ENCODE results near the gene DHX35.

DHX35 gene

GRCh38 chr20:39047417-39047985, 85.4 kb downstream of the DHX35 start:
- peaks cover 12% of the 10 kb centered on the region for H3K4me1 ChIP-seq (ENCODE audit: control insufficient read depth, low read length)

DNA sequence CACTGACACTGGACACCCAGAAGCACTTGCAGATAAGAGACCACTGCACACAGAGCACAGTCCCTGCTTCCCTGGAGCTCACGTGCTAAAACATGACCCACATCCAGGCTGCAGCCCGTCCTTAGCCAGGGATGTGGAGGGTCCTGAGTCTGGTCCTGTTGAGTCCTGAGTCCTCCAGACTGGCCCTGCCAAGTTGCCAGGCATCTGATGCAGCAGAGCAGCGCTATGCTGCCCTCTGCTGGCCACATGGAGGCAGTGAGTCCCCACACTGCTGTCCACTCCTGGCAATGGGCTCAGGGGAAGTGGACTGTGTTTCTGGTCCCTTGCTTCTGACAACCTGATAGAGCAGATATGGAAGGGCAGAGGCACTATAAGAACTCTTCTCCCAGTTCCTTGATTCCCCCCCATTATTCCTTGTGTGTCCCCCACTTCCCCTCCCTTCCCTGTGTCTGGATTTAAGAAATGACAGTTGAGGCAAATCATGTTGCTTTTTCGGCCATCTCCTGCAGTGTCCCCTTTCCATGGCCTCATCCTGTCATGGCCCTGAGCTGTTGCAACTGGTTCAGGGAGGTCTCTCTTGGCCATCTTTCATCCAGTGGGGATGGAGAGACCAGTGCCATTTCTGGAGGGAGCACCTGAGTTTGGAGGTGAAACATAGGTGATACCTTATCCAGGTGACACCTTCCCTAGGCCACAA, 86.0 kb downstream of the DHX35 start:
- Histone ChIP-seq H3K4me2 (ENCODE audit: low read length) (no peak overlapping the region), H3K9me2 (replicated peaks; ENCODE audit: control insufficient read depth, low read length) (no peaks in the 10 kb centered on the region), H3K4me3 (ENCODE audit: low read length) (no peak overlapping the region), H3K27ac (ENCODE audit: low read depth, low read length) (no peak overlapping the region), H3K79me2 (ENCODE audit: control insufficient read depth, low read length) (no peaks in the 10 kb centered on the region), H3K27me3 (ENCODE audit: control insufficient read depth, low read length) (peaks cover 8% of the 10 kb centered on the region; the same call in 1 of the 2 replicates), H3K4me1 (ENCODE audit: control insufficient read depth, low read length) (peaks cover 12% of the 10 kb centered on the region), H3K36me3 (ENCODE audit: control insufficient read depth, low read length) (no peaks in the 10 kb centered on the region), H3F3A (ENCODE audit: control insufficient read depth, insufficient read depth) (no peaks in the 10 kb centered on the region), H3K9me3 (ENCODE audit: control insufficient read depth, insufficient read depth, low read length) (no peaks in the 10 kb centered on the region), H4K20me1 (ENCODE audit: control insufficient read depth, insufficient read depth, low read depth, low read length) (no peaks in the 10 kb centered on the region)
- no peak for TF ChIP-seq EZH2phosphoT487 (IDR thresholded peaks at IDR 0.05; ENCODE audit: borderline replicate concordance, low read length)
- TF ChIP-seq, protein P1, sequence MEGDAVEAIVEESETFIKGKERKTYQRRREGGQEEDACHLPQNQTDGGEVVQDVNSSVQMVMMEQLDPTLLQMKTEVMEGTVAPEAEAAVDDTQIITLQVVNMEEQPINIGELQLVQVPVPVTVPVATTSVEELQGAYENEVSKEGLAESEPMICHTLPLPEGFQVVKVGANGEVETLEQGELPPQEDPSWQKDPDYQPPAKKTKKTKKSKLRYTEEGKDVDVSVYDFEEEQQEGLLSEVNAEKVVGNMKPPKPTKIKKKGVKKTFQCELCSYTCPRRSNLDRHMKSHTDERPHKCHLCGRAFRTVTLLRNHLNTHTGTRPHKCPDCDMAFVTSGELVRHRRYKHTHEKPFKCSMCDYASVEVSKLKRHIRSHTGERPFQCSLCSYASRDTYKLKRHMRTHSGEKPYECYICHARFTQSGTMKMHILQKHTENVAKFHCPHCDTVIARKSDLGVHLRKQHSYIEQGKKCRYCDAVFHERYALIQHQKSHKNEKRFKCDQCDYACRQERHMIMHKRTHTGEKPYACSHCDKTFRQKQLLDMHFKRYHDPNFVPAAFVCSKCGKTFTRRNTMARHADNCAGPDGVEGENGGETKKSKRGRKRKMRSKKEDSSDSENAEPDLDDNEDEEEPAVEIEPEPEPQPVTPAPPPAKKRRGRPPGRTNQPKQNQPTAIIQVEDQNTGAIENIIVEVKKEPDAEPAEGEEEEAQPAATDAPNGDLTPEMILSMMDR (IDR thresholded peaks at IDR 0.05; ENCODE audit: low read depth, low read length, poor library complexity, severe bottlenecking), result peak; percentile 99

More at GRCh38 chr20:39047417-39047985, 85.4 kb downstream of the DHX35 start:
- H3K4me3 ChIP-seq (ENCODE audit: low read length), result no peak overlapping the region
- no peak overlapping the region for H3K4me2 ChIP-seq (ENCODE audit: low read length)
- no peaks in the 10 kb centered on the region for H4K20me1 ChIP-seq (ENCODE audit: control insufficient read depth, insufficient read depth, low read depth, low read length)
- no peaks in the 10 kb centered on the region for H3K9me3 ChIP-seq (ENCODE audit: control insufficient read depth, insufficient read depth, low read length)
- H3K9me2 ChIP-seq (replicated peaks; ENCODE audit: control insufficient read depth, low read length), result no peaks in the 10 kb centered on the region
- no peak for TF ChIP-seq EZH2phosphoT487 (IDR thresholded peaks at IDR 0.05; ENCODE audit: borderline replicate concordance, low read length)
- TF ChIP-seq, protein P1 (IDR thresholded peaks at IDR 0.05; ENCODE audit: low read depth, low read length, poor library complexity, severe bottlenecking), result no peak
- no peaks in the 10 kb centered on the region for H3K79me2 ChIP-seq (ENCODE audit: control insufficient read depth, low read length)
- 0 out of 2 replicates have a peak, but pooled peaks cover 3% of the 10 kb centered on the region for H3K36me3 ChIP-seq (ENCODE audit: control insufficient read depth, low read length)
- H3K27ac ChIP-seq (ENCODE audit: low read depth, low read length), result no peak overlapping the region
- no peaks in the 10 kb centered on the region for H3F3A ChIP-seq (ENCODE audit: control insufficient read depth, insufficient read depth)
- H3K27me3 ChIP-seq (ENCODE audit: control insufficient read depth, low read length), result peaks cover 6% of the 10 kb centered on the region; the same call in 1 of the 2 replicates

- TF ChIP-seq, protein P1 (IDR thresholded peaks at IDR 0.05; ENCODE audit: low read depth, low read length, poor library complexity, severe bottlenecking), result no peak
- TF ChIP-seq EZH2phosphoT487 (IDR thresholded peaks at IDR 0.05; ENCODE audit: borderline replicate concordance, low read length), result no peak
- Histone ChIP-seq H3K27ac (ENCODE audit: low read depth, low read length) (no peak overlapping the region), H4K20me1 (ENCODE audit: control insufficient read depth, insufficient read depth, low read depth, low read length) (no peaks in the 10 kb centered on the region), H3K9me3 (ENCODE audit: control insufficient read depth, insufficient read depth, low read length) (no peaks in the 10 kb centered on the region), H3K79me2 (ENCODE audit: control insufficient read depth, low read length) (no peaks in the 10 kb centered on the region), H3K36me3 (ENCODE audit: control insufficient read depth, low read length) (no peaks in the 10 kb centered on the region), H3K4me1 (ENCODE audit: control insufficient read depth, low read length) (peaks cover 12% of the 10 kb centered on the region), H3K4me2 (ENCODE audit: low read length) (peak overlapping the region; percentile 81), H3K27me3 (ENCODE audit: control insufficient read depth, low read length) (peaks cover 8% of the 10 kb centered on the region; the same call in 1 of the 2 replicates), H3F3A (ENCODE audit: control insufficient read depth, insufficient read depth) (no peaks in the 10 kb centered on the region), H3K9me2 (replicated peaks; ENCODE audit: control insufficient read depth, low read length) (no peaks in the 10 kb centered on the region), H3K4me3 (ENCODE audit: low read length) (peak overlapping the region; percentile 87; the same call in 1 of the 2 replicates)
Observed at GRCh38 chr20:39049148-39049547, 87.0 kb downstream of the DHX35 start.

Data from DOHH2 (cell line).